ES-I3 (cell line): Measurements from ENCODE around the gene SCGB3A1.

Experiments used
- H3K36me3 ChIP-seq: 2 replicates; pipeline ENCODE4 v1.6.1; 2013; ENCODE audit warnings: mild to moderate bottlenecking, low read length, control low read depth, moderate library complexity; ENCODE audit not compliant: insufficient read depth
- H3K4me1 ChIP-seq: 2 replicates; pipeline ENCODE4 v1.6.1; 2013; ENCODE audit warnings: mild to moderate bottlenecking, control low read depth, low read length; ENCODE audit not compliant: insufficient read depth
- H3K9ac ChIP-seq: 2 replicates; pipeline ENCODE4 v1.6.1; 2013; ENCODE audit warnings: low read depth, mild to moderate bottlenecking, low read length, moderate library complexity
- H3K9me3 ChIP-seq: 2 replicates; pipeline ENCODE4 v1.6.1; 2013; ENCODE audit warnings: mild to moderate bottlenecking, low read length, moderate library complexity; ENCODE audit not compliant: control insufficient read depth, insufficient read depth

The SCGB3A1 gene

DNA sequence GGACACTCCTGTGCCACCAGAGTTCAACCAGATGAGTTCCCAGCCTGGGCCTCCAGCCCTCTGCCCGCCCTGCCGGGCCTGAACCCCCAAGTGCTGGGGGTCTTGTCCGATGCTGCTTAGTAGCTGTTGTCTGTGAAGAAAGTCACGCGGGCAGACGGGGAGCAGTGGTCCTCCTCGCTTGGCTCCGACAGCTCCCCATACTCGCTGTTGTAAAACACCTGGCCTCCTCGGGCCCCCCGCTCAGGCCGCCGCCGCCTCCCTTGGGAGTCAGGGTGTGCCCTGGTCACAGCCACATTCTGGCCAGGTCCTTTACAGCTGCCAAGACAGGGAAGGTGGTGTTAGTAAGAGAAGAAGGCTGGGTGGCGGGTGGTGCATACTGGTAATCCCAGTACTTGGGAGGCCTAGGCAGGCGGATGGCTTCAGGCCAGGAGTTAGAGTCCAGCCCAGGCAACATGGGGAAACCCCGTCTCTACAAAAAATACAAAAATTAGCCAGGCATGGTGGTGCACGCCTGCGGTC is 11.8 kb upstream of the SCGB3A1 start:
- H3K9me3 ChIP-seq = no peaks in the 10 kb centered on the region
- H3K4me1 ChIP-seq = no peaks in the 10 kb centered on the region
- no peaks in the 10 kb centered on the region; the same call in 1 of the 2 replicates for H3K36me3 ChIP-seq
- no peak overlapping the region for H3K9ac ChIP-seq

DNA sequence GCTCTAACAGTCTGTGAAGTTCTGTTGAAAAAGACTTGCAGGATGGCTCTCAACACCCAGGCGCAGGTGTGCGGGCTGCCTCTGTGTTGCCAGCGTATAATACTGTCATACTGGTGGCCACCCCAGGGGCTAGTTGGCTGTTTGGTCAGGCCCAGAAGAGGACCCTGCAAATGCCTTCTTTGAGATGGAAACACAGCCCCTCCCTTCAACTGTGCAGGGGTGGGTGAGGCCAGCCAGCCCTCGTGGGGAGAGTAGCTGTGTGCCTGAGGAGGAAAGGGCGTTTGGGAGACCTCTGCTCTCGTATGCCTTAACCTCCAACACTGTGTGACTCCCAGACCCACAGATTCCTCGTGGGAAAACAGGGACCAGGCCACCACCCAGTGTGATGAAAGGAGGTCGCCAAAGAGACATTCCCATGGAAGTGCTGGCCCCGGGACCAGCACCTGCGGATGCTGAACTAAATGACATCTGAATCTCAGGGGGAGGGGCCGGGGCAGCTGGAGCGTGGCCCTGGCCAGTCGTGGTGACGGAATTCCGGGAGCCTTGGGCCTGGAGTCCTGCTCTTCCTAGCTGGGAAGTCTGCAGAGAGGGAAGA is 11.3 kb upstream of the SCGB3A1 start:
- Histone ChIP-seq H3K36me3 (no peaks in the 10 kb centered on the region; the same call in 1 of the 2 replicates), H3K4me1 (no peaks in the 10 kb centered on the region), H3K9me3 (no peaks in the 10 kb centered on the region), H3K9ac (no peak overlapping the region)

DNA sequence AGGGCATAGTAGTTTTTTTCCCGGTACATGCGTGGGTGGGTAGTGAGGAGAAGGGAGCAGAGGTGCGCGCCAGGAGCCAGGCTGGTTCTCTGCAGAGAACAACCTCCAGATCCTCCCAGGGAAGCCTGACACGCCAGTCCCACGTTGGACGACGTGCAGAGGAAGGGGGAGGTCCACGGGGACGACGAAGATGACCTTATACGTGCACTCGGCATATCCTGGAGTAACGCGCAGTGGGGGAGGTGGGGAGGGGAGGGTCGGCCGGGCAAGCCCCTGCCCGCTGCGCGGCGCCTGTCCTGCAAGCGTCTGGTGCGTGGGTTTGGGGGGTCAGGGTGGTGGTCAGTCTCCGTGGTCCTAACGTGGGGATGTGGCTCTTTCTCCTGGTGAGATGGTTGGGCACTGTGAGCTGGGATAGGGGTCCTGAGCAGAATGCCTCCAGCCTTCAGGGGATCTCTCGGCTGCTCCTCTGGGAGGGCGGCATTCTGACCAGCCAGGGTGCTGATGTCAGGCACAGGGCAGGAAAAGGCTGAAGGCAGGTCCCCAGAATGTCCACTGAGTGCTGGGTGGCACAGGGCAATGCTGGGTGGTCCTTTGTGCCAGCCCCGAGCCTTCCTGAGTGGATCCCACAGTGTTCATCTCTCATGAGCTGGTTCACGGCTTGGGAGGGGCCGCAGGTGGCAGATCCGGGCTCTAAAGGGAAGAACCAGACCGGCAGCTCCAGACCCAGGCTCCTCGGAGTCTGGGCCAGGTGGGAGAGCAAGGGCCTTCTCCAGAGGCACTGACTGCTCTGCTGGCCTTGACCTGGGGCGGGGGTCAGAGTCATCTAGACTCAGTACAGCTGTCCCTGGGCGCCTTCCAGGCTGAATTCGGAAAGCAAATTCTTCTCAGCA is 10.5 kb upstream of the SCGB3A1 start:
- no peaks in the 10 kb centered on the region; the same call in 1 of the 2 replicates for H3K36me3 ChIP-seq
- H3K9me3 ChIP-seq = no peaks in the 10 kb centered on the region
- H3K9ac ChIP-seq = no peak overlapping the region
- no peaks in the 10 kb centered on the region for H3K4me1 ChIP-seq

DNA sequence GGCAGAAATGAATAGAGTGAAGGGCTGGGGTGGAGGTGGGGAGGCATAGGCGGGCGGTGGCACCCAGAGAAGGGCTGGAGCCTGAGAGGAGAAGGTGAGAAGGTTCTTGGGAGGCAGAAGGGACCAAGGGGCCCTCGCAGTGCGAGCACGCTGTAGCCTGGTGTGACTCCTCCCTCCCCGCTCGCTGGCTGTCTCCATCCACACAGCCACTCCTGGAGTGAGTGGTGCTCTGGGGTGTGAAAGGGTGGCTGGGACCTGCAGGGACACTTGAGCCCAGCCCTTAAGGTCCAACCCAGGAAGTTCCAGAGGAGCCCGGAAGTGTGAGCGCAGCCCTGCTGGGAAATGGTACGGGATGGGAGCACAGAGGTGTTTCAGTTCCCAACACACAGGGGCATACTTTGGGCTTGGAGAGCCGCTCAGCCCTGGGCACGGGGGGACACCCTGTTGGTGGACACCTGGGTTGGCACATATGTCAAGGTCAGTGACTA is 9.3 kb upstream of the SCGB3A1 start:
- H3K9me3 ChIP-seq = no peaks in the 10 kb centered on the region
- no peaks in the 10 kb centered on the region for H3K4me1 ChIP-seq
- H3K9ac ChIP-seq = no peak overlapping the region
- no peaks in the 10 kb centered on the region; the same call in 1 of the 2 replicates for H3K36me3 ChIP-seq

DNA sequence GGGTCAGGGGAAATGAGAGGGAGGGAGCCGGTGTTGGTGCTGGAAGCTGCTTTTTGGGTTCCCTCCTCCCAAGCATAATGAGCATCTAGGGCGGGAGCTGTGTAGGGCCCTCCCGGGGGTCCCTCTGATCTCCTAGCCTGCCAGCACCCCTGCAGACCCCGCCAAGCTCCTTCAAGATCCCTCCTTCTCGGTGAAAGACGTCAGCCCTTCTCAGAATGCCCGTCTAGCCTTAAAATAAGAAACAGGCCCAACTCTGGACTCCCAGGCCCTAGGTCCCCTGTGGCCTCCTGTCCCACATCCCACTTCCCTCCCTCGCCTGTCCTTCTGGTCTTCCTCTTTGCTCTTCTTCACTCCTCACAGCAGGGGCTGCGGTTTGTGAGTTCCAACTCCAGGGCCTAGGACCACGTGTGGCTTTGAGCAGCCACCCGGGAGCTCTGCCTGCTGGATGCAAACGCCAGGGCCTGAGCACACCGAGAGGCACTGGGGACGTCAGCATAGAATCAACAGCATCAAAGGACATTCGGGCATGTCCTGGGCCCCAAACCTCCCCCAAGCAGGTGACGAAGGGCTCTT is 8.8 kb upstream of the SCGB3A1 start:
- H3K36me3 ChIP-seq = no peaks in the 10 kb centered on the region; the same call in 1 of the 2 replicates
- H3K9me3 ChIP-seq = no peaks in the 10 kb centered on the region
- no peak overlapping the region for H3K9ac ChIP-seq
- no peaks in the 10 kb centered on the region for H3K4me1 ChIP-seq

DNA sequence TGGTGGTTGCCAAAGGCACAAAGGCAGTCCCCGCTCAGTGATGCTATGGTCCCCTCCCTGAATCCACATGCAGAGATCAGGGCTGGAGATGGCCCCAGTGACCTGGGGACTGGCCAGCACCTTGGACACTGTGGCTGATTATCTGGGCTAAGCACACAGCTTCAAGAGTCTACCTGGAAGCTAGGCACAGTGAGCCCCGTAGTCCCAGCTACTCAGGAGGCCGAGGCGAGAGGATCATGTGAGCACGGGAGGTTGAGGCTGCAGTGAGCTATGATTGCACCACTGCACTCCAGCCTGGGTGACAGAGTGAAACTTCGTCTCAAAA is 8.3 kb upstream of the SCGB3A1 start:
- no peaks in the 10 kb centered on the region for H3K9me3 ChIP-seq
- H3K36me3 ChIP-seq = no peaks in the 10 kb centered on the region; the same call in 1 of the 2 replicates
- no peak overlapping the region for H3K9ac ChIP-seq
- no peaks in the 10 kb centered on the region for H3K4me1 ChIP-seq

DNA sequence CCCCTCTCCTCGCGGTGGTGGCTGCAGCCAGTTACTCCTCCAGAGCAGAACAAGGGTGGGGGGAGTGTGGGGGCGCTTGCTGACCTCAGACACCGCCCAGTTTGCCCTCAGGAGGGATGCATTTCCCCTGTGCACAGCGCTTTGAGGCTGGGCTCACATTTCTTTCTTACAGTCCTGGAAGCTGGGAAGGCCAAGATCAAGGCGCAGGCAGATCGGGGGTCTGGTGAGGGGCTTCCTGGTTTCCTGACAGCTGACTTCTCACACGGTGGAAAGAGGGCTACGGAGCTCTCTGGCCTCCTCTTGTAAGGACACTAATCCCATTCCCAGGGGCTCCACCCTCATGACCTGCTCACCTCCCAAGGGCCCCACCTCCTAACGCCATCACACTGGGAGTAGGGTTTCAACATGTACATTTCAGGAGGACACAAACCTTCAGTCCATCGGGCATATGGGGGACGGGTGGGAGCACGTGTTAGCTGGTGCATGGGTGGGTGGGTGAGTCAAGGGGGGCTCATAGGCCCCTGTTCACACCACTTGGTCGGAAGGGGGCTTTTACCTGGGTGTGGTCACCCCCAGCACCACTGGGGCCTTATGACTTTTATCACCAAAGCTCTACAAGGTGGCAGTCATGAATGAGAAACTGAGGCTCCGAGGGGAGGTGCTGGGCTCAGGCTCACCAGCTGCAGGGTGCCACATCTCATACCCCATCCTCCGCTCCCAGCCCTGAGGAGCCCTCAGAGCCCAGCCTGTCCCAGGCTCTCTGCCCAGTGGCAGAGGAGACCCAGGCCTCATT is 7.7 kb upstream of the SCGB3A1 start:
- H3K4me1 ChIP-seq = no peaks in the 10 kb centered on the region

DNA sequence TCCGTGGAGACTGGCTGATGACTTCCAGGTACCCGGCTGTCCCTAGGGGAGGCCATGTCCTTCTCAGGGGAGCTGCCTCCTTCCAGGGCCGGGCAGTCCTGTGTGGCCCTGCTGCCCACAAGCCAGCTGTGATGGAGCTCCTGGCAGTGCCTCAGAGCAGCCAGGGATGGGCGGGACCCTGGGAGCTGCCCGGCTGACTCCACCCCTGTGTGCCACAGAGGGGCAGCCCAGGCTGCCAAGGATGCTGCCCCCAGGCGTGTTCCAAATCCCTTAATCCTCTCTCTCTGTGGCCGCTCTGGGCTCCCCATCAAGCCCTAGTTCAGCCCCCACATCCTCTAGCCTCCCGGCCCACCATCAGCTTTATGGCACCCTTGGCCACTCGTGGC is 7.0 kb upstream of the SCGB3A1 start:
- Histone ChIP-seq H3K9me3 (no peaks in the 10 kb centered on the region), H3K36me3 (no peaks in the 10 kb centered on the region; the same call in 1 of the 2 replicates), H3K4me1 (no peaks in the 10 kb centered on the region), H3K9ac (no peak overlapping the region)

More for the DNA sequence above, 7.7 kb upstream of the SCGB3A1 start:
- no peaks in the 10 kb centered on the region; the same call in 1 of the 2 replicates for H3K36me3 ChIP-seq
- no peak overlapping the region for H3K9ac ChIP-seq
- H3K9me3 ChIP-seq = no peaks in the 10 kb centered on the region

DNA sequence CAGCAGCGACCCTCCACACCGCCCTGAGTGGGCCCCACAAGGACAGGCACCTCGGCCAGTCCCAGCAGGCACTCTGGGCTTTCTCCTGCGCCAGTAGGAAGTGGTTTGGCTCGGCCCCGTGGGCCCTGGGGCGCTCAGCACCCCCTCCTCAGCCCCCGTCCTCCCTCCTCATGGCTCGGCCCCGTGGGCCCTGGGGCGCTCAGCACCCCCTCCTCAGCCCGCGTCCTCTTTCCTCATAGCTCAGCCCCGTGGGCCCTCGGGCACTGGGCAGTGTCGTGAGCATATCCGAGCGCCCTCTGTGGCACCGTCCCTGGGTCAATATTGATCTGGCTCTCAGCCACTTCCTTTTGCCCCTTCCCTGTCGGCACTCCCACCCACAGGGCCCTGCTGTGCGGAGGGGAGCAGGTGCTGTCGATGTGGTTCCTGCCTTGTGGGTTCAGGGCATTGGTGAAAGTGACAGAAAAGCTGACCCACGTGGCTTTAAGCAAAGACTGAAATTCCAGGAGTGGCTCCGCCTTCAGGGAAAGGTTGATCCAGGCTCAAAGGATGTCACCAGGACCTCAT is 5.5 kb upstream of the SCGB3A1 start:
- H3K36me3 ChIP-seq = no peaks in the 10 kb centered on the region; the same call in 1 of the 2 replicates
- no peaks in the 10 kb centered on the region for H3K4me1 ChIP-seq
- H3K9ac ChIP-seq = no peak overlapping the region
- H3K9me3 ChIP-seq = no peaks in the 10 kb centered on the region

DNA sequence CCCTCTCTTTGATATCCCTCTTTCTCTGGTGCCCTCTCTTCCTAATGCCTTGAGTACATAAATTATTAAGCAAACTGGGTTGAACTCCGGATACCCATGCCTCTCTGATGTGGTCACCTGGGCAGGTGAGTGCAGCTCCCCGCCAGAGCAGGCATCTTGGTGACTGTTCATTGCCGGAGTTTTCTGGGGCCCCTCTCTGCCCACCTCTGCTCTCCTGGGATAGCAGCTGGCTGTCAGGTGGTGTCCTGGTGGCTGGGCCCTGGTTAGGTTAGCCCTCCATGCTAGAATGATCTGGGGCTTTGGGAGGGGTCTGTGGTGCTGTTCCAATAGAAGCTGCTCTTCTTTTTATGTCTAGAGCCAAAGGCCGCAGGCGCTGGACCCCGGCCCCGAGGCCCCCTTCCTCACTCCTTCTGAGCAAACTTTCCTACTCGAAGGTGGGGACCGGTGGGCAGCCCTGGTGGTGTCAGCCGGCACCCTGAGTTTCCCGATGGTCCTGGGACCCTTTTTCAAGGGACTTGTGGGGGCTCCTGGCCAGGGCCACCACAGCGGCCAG is 4.9 kb upstream of the SCGB3A1 start:
- Histone ChIP-seq H3K9ac (no peak overlapping the region), H3K4me1 (no peaks in the 10 kb centered on the region), H3K36me3 (no peaks in the 10 kb centered on the region; the same call in 1 of the 2 replicates), H3K9me3 (no peaks in the 10 kb centered on the region)

DNA sequence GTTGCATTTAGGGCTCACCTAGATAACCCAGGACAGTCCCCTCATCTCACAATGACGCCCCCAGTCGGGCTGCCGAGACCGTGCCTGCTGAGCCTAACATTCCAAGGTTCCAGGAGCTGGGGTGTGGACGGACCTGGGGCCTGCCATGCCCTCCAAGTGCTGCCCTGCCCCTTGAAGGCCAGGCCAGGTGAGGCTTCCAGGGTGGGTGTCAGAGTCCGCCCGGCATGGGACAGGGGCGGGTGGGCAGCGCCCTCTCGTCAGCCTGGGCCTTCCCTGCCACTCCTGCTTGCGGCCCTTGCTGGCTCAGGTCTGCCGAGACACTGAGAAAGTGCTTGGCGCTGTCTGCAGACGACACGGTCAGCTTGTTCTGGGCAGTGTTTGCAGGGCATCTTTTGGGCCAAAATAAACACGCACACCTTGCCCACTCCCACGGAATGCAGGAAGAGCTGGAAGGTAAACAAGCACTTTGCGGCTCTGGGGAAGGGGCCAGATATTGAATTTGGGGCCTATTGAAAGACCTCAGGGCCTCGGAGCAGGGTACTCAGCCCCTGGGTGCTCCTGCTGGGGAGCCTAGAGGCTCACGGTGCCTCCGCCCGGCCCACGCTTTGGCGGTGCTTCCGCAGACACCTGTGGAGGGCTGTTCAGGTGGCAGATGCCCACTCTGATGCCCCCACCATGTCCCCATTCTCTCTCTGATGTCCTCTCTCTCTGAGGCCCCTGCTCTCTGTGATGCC is 4.2 kb upstream of the SCGB3A1 start:
- Histone ChIP-seq H3K4me1 (no peaks in the 10 kb centered on the region), H3K9ac (no peak overlapping the region)

DNA sequence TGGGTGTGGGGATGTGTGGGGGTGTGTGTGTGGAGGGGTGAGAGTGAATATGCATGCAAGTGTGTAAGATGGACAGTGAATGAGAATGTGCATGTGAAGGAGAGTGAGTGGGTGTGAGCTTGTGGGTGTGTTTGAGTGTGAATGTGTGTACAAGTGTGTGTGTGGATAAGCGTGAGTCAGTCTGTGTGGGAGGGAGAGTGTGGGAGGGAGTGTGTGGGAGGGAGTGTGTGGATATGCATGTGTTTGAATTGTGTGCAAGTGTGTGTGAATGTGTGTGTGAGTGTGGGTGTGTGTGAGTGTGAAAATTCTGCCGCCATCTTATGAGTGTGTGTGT is 3.7 kb upstream of the SCGB3A1 start:
- Histone ChIP-seq H3K9me3 (no peaks in the 10 kb centered on the region), H3K36me3 (no peaks in the 10 kb centered on the region), H3K9ac (no peak overlapping the region), H3K4me1 (no peaks in the 10 kb centered on the region)

More for the DNA sequence above, 4.2 kb upstream of the SCGB3A1 start:
- H3K9me3 ChIP-seq = no peaks in the 10 kb centered on the region
- H3K36me3 ChIP-seq = no peaks in the 10 kb centered on the region
